ENCODE measurements around the gene RECQL. TPM values are rescaled to one million over a fixed set of nuclear protein-coding genes. Genes with fewer than 3 reads are reported as not detected.
A peak's percentile ranks its signal among the peaks of the same experiment; 100 is the strongest.

RECQL gene
- 23.1 TPM for total RNA-seq
- long read RNA-seq, transcript RECQL-203 (16 exons, 2,572 nt), result minor isoform, 10 of 53 reads
- long read RNA-seq, transcript RECQL-204 (15 exons, 3,702 nt), result major isoform, 12 of 53 reads
- long read RNA-seq, partial matches to known transcripts, result 6 of 53 reads
- long read RNA-seq, other reads (novel, unspliced or antisense), result 25 of 53 reads

GRCh38 chr12:21501258-21502163, at the start of gene RECQL, which contains the start of gene GOLT1B:
Gene RECQL (minus strand): TSS chr12:21501635. CDS start chr12:21499570, 2,065 bp downstream.
Gene GOLT1B (plus strand): TSS chr12:21501789. CDS start chr12:21501924, 135 bp downstream.
- Histone ChIP-seq H3K36me3 (peaks cover 20% of the 10 kb centered on the region), H3K4me3 (peak within 1 kb of the TSS; percentile 94), H3K4me1 (peaks cover 76% of the 10 kb centered on the region), H3K27ac (replicated peaks) (peak within 1 kb of the TSS; percentile 87), H3K9me3 (replicated peaks) (no peaks in the 10 kb centered on the region), H3K27me3 (ENCODE audit: low read depth) (no peaks in the 10 kb centered on the region)
- DNase-seq, result peak; percentile 91
- TF ChIP-seq CTCF (IDR thresholded peaks at IDR 0.05; ENCODE audit: borderline replicate concordance), result no peak
- intact Hi-C loops (cut with micrococcal nuclease), result loop anchor here (5.0 to 10.0 kb wide), 2 partner anchors 173 to 391 kb away; no protein-coding TSS in a partner anchor

GRCh38 chr12:21547437-21547836, 46.0 kb upstream of the RECQL start:
- Histone ChIP-seq H3K4me3 (no peak overlapping the region), H3K27me3 (ENCODE audit: low read depth) (no peaks in the 10 kb centered on the region), H3K9me3 (replicated peaks) (no peaks in the 10 kb centered on the region), H3K27ac (replicated peaks) (no peak overlapping the region), H3K36me3 (no peaks in the 10 kb centered on the region), H3K4me1 (peaks cover 20% of the 10 kb centered on the region)
- DNase-seq, result no peak
- TF ChIP-seq CTCF (IDR thresholded peaks at IDR 0.05; ENCODE audit: borderline replicate concordance), result no peak
- intact Hi-C loops (cut with micrococcal nuclease), result no loop called here

- Histone ChIP-seq H3K36me3 (no peaks in the 10 kb centered on the region), H3K27ac (replicated peaks) (no peak overlapping the region), H3K4me1 (peaks cover 19% of the 10 kb centered on the region), H3K9me3 (replicated peaks) (no peaks in the 10 kb centered on the region), H3K4me3 (no peak overlapping the region), H3K27me3 (ENCODE audit: low read depth) (no peaks in the 10 kb centered on the region)
- no peak for TF ChIP-seq CTCF (IDR thresholded peaks at IDR 0.05; ENCODE audit: borderline replicate concordance)
- no peak for DNase-seq
- intact Hi-C loops (cut with micrococcal nuclease), result no loop called here
Observed at GRCh38 chr12:21546716-21547115, 45.3 kb upstream of the RECQL start.

GRCh38 chr12:21545557-21545956, 44.1 kb upstream of the RECQL start:
- no peaks in the 10 kb centered on the region for H3K27me3 ChIP-seq (ENCODE audit: low read depth)
- intact Hi-C loops (cut with micrococcal nuclease), result no loop called here
- H3K4me1 ChIP-seq, result peaks cover 16% of the 10 kb centered on the region
- no peak overlapping the region for H3K4me3 ChIP-seq
- no peak for DNase-seq
- no peaks in the 10 kb centered on the region for H3K36me3 ChIP-seq
- no peak overlapping the region for H3K27ac ChIP-seq (replicated peaks)
- no peaks in the 10 kb centered on the region for H3K9me3 ChIP-seq (replicated peaks)
- TF ChIP-seq CTCF (IDR thresholded peaks at IDR 0.05; ENCODE audit: borderline replicate concordance), result no peak

GRCh38 chr12:21543151-21543550, 41.7 kb upstream of the RECQL start:
- no peak overlapping the region for H3K27ac ChIP-seq (replicated peaks)
- no peaks in the 10 kb centered on the region for H3K9me3 ChIP-seq (replicated peaks)
- H3K4me3 ChIP-seq, result no peak overlapping the region
- H3K27me3 ChIP-seq (ENCODE audit: low read depth), result no peaks in the 10 kb centered on the region
- intact Hi-C loops (cut with micrococcal nuclease), result no loop called here
- DNase-seq, result no peak
- no peak for TF ChIP-seq CTCF (IDR thresholded peaks at IDR 0.05; ENCODE audit: borderline replicate concordance)
- H3K4me1 ChIP-seq, result peaks cover 14% of the 10 kb centered on the region
- H3K36me3 ChIP-seq, result no peaks in the 10 kb centered on the region

Data from left ventricle myocardium inferior (tissue), 1 donor.